ENCODE results near the gene PFDN2.

GRCh38 chr1:161061419-161061818 is 56.4 kb downstream of the PFDN2 start:
- TF ChIP-seq CTCF (IDR thresholded peaks at IDR 0.05; ENCODE audit: low read depth, low read length) (no peak), EZH2phosphoT487 (IDR thresholded peaks at IDR 0.05; ENCODE audit: low read depth) (no peak)
